ENCODE data around the gene ARHGAP27. TPM values are rescaled to one million over a fixed set of nuclear protein-coding genes. Genes with fewer than 3 reads are reported as not detected.

ARHGAP27 gene
- total and polyA plus RNA-seq, 2 of the 4 experiments (the other 2 are of a cell fraction): under 0.01 to 0.89 TPM

- H3K9me3 ChIP-seq (ENCODE audit: control insufficient read depth, insufficient read depth, low read length): no peaks in the 10 kb centered on the region
- no peak overlapping the region for H3K4ac ChIP-seq (ENCODE audit: low read depth, low read length)
- H3K9ac ChIP-seq (ENCODE audit: low read depth, low read length): no peak overlapping the region
- H3K4me2 ChIP-seq (ENCODE audit: low read depth, low read length): no peak overlapping the region
- no peaks in the 10 kb centered on the region for H3K36me3 ChIP-seq (ENCODE audit: control insufficient read depth, insufficient read depth, low read length)
- H3K56ac ChIP-seq (ENCODE audit: extremely low read depth, insufficient read depth, low read length): no peak overlapping the region
- H2BK15ac ChIP-seq (ENCODE audit: low read depth, low read length): no peak overlapping the region
- no peak overlapping the region for H3K14ac ChIP-seq (replicated peaks; ENCODE audit: low read depth, low read length)
- intact Hi-C loops (cut with micrococcal nuclease) (no loop called here), dilution Hi-C loops (cut with HindIII; ENCODE audit: low sequenced_read_pairs, unreplicated experiment) (no loop called here), in situ Hi-C loops (cut with MboI; ENCODE audit: low sequenced_read_pairs) (loop anchor here (25.0 kb wide), 1 partner anchor 426 kb away; the partner anchor contains the start of gene SPPL2C)
- H3K4me3 ChIP-seq (ENCODE audit: insufficient read depth, low read depth, low read length): no peak overlapping the region
- POLR2A ChIA-PET (ENCODE audit: unreplicated experiment): no interaction called here
- ATAC-seq (ENCODE audit: low read depth) (no peak), DNase-seq (no peak)
- no peak overlapping the region for H2BK5ac ChIP-seq (ENCODE audit: low read depth, low read length, poor library complexity, severe bottlenecking)
- BruUV-seq (replicated peaks): no TSS peak
- no peak overlapping the region for H4K8ac ChIP-seq (ENCODE audit: low read depth in 2 of 2, low read length in 2 of 2)
- no peaks in the 10 kb centered on the region; the same call in none of the 2 replicates for H4K20me1 ChIP-seq (ENCODE audit: insufficient read depth, low read length)
- peaks cover 10% of the 10 kb centered on the region; the same call in 1 of the 2 replicates for H3K27me3 ChIP-seq (ENCODE audit: control insufficient read depth, insufficient read depth, low read length)
- H3K18ac ChIP-seq (ENCODE audit: low read depth, low read length): no peak overlapping the region
- H3K9me1 ChIP-seq (ENCODE audit: insufficient read depth, low read length): no peaks in the 10 kb centered on the region
- CTCF ChIA-PET: no interaction called here
- no peak overlapping the region for H2AK9ac ChIP-seq (replicated peaks; ENCODE audit: low read depth, low read length, poor library complexity)
- H4K91ac ChIP-seq (ENCODE audit: insufficient read depth, low read depth, low read length): no peak overlapping the region
- H2BK120ac ChIP-seq (ENCODE audit: low read depth, low read length): no peak overlapping the region
- no peak overlapping the region for H4K5ac ChIP-seq (ENCODE audit: low read depth, low read length)
- H3K79me1 ChIP-seq (ENCODE audit: low read depth in 1 of 2, low read length in 2 of 2): no peaks in the 10 kb centered on the region
- H3K4me1 ChIP-seq (ENCODE audit: control insufficient read depth, insufficient read depth, low read length): peaks cover 2% of the 10 kb centered on the region; the same call in 1 of the 2 replicates
- H3K23ac ChIP-seq (ENCODE audit: low read depth, low read length): no peak overlapping the region
- WGBS, 2 experiments (ENCODE audit: extremely low coverage in 2 of 2, insufficient read length in 1 of 2): no CpG with 5 or more reads among the region's 5 CpGs
- no peak for TF ChIP-seq RCOR1 (IDR thresholded peaks at IDR 0.05; ENCODE audit: insufficient replicate concordance, low read length)
- no peak for TF ChIP-seq CHD1 (IDR thresholded peaks at IDR 0.05; ENCODE audit: low read depth, low read length)
- no peak for TF ChIP-seq MAZ (IDR thresholded peaks at IDR 0.05; ENCODE audit: borderline replicate concordance, low read depth, low read length)
- no peak for TF ChIP-seq CEBPB (IDR thresholded peaks at IDR 0.05; ENCODE audit: low read depth, low read length)
- TF ChIP-seq MAFK (IDR thresholded peaks at IDR 0.05; ENCODE audit: low read depth, low read length): no peak
- TF ChIP-seq NFE2L2 (IDR thresholded peaks at IDR 0.05; ENCODE audit: low read depth, low read length): no peak
- no peak for TF ChIP-seq RAD21 (IDR thresholded peaks at IDR 0.05; ENCODE audit: low read length)
- TF ChIP-seq BHLHE40 (IDR thresholded peaks at IDR 0.05; ENCODE audit: low read depth, low read length): no peak
- no peak for TF ChIP-seq CTCF (conservative IDR thresholded peaks at IDR 0.05; ENCODE audit: low read depth, low read length)
- no peak for TF ChIP-seq RFX5 (IDR thresholded peaks at IDR 0.05; ENCODE audit: low read depth, low read length)
- no peak for TF ChIP-seq ELK1 (IDR thresholded peaks at IDR 0.05; ENCODE audit: borderline replicate concordance, low read depth, low read length)
- no peak for TF ChIP-seq SMC3 (IDR thresholded peaks at IDR 0.05; ENCODE audit: low read depth, low read length)
- no peak for TF ChIP-seq USF2 (IDR thresholded peaks at IDR 0.05; ENCODE audit: low read depth, low read length)
- no peak overlapping the region for H3K27ac ChIP-seq (ENCODE audit: insufficient read depth, low read length)
- no peak overlapping the region for H2BK20ac ChIP-seq (ENCODE audit: low read depth, low read length)
- H2AK5ac ChIP-seq (ENCODE audit: low read depth, low read length): no peak overlapping the region
- no peak overlapping the region for H2AFZ ChIP-seq (replicated peaks; ENCODE audit: low read length, poor library complexity)
Observed at GRCh38 chr17:45411348-45412105, 21.1 kb downstream of the ARHGAP27 start.

All from IMR-90 (cell line).